C4-2B (cell line): Measurements from ENCODE around the gene CCDC27.

Source experiments
- ZFX ChIP-seq: fragments of 450-650 bp; IDR thresholded peaks from 2 replicates; pipeline ENCODE4 v1.6.1; 2017
- TF ChIP-seq, protein P1 (sequence below): fragments of 450-650 bp; conservative IDR thresholded peaks from 2 replicates; pipeline ENCODE4 v1.5.1; 2017; ENCODE audit warnings: mild to moderate bottlenecking

DNA sequence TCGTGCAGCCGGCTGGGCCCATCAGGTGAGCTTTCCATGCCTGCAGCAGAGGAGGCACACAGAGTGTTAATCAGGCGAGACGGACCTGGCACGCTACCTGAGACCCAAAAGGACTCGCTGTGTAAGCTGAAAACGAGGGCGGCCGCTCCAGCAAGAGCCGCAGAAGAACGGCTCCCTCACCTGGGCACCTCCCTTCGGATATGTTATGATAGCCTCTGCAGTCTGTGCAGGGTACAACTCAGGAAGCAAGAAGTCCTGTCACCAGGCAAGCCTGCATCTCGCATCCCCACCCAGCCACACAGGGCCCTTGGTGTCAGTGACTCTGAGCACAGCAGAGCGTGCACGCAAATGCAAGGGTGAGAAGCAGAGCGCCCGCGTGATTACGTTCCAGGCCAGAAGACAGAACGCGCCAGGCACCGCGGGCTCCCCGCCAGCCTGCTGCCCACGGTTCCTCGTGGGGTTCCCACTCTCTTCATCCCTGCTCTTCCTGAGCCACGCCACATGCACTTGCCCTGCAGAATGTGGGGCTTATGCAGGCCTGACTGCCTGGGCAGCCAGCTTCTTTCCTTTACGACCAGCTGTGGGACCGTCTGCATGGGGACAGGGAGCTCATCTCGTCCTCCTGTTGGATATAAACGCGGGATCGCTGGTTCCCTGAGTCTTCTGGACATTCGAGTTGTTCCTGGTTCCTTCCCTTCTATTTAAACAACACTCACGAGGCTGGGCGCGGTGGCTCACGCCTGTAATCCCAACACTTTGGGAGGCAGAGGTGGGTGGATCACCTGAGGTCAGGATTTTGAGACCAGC is 64.3 kb downstream of the CCDC27 start:
- TF ChIP-seq, protein P1, sequence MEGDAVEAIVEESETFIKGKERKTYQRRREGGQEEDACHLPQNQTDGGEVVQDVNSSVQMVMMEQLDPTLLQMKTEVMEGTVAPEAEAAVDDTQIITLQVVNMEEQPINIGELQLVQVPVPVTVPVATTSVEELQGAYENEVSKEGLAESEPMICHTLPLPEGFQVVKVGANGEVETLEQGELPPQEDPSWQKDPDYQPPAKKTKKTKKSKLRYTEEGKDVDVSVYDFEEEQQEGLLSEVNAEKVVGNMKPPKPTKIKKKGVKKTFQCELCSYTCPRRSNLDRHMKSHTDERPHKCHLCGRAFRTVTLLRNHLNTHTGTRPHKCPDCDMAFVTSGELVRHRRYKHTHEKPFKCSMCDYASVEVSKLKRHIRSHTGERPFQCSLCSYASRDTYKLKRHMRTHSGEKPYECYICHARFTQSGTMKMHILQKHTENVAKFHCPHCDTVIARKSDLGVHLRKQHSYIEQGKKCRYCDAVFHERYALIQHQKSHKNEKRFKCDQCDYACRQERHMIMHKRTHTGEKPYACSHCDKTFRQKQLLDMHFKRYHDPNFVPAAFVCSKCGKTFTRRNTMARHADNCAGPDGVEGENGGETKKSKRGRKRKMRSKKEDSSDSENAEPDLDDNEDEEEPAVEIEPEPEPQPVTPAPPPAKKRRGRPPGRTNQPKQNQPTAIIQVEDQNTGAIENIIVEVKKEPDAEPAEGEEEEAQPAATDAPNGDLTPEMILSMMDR = no peak
- no peak for TF ChIP-seq ZFX
